Esophagus squamous epithelium (tissue), 5 donors: Measurements from ENCODE around the gene MEGF10. TPM values are rescaled to one million over a fixed set of nuclear protein-coding genes. Genes with fewer than 3 reads are reported as not detected.

Source experiments
- DNase-seq: peaks from one replicate; lab custom pipeline; 2025; lab: John Stamatoyannopoulos, UW
- H3K27ac ChIP-seq, 4 donors: fragments of 200-600 bp; sonication (generic); one replicate each; pipeline ENCODE4 v1.5.1; 2016 to 2019; ENCODE audit warnings: mild to moderate bottlenecking in 1 of 4
- H3K27me3 ChIP-seq, 4 donors: fragments of 200-600 bp; sonication (generic); 1 replicate in 3 of 4; 2 replicates in 1 of 4; pipeline versions ENCODE4 v1.5.1 to v1.6.0; 2017 to 2021; ENCODE audit warnings: antibody characterized with exemption in 1 of 4
- H3K36me3 ChIP-seq, 3 donors: fragments of 200-600 bp; sonication (generic); one replicate each; pipeline ENCODE4 v1.5.1; 2016 to 2019
- H3K4me1 ChIP-seq, 3 donors: fragments of 200-600 bp; sonication (generic); one replicate each; pipeline ENCODE4 v1.5.1; 2017 to 2019
- H3K4me3 ChIP-seq, 4 donors: fragments of 200-600 bp; sonication (generic); 1 replicate in 3 of 4; 2 replicates in 1 of 4; pipeline ENCODE4 v1.5.1; 2016 to 2019; ENCODE audit warnings: mild to moderate bottlenecking in 2 of 4, moderate library complexity in 1 of 4
- H3K9me3 ChIP-seq, 3 donors: fragments of 200-600 bp; sonication (generic); one replicate each; pipeline ENCODE4 v1.5.1; 2016 to 2019
- POLR2A ChIP-seq, 4 donors: fragments of 450-650 bp; IDR thresholded peaks; one replicate each; pipeline ENCODE4 v1.6.1; 2017; ENCODE audit warnings: antibody characterized with exemption in 4 of 4, mild to moderate bottlenecking in 4 of 4, moderate library complexity in 3 of 4
- WGBS, 2 donors: methylation state at CpG; one replicate each; pipeline ENCODE4 v1.1.5; 2018; 5-methylcytosine and 5-hydroxymethylcytosine counted together
- intact Hi-C: fragments of 100-400 bp; cut with DNase I; formaldehyde crosslinking; loops from one replicate; pipeline ENCODE4 v1.15.0; 2022
- total RNA-seq, 4 donors: library from RNA; depleted of rRNA; stranded (reverse); fragments of >200 nt; gene quantifications; one replicate each; pipeline ENCODE4 v1.1.0, GENCODE V29; 2016
- TF ChIP-seq, protein P1 (sequence below), 6 experiments: fragments of 450-650 bp in 4 of 6; fragments of 200-600 bp in 2 of 6; sonication (generic) in 2 of 6; IDR thresholded peaks; one replicate each; pipeline ENCODE4 v1.5.1; 2016 to 2019; ENCODE audit warnings: antibody characterized with exemption in 6 of 6, mild to moderate bottlenecking in 4 of 6, moderate library complexity in 4 of 6
- donor health status: DM: yes; HTN: yes; CAD: no.

MEGF10 gene
- total RNA-seq, 4 donors from 2014 or later, result 1.1 TPM; not detected in 3

DNA sequence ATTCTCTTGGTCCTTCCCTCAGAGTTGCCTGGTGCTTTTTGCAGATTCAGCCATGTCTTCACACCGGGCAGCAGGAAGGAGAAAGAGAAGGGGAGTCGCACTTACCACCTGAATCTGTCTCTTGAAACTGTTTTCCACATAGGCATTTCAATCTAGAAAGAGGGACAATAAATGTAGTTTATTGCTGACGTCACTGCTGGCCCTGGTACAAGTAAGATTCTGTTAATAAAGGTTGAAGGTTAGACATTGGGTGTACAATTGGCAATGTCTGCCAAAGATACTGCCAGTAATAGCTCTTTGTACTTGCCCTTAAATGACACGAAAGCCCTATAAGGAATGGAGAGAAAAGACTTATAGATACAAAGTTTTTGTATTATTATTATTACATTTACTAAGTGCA is 72.8 kb downstream of the MEGF10 start:
- Histone ChIP-seq H3K36me3 (no peaks in the 10 kb centered on the region), H3K27me3 (no peaks in the 10 kb centered on the region), H3K9me3 (no peaks in the 10 kb centered on the region), H3K4me1 (peaks cover 0 to 9% (median 4%) of the 10 kb centered on the region in 3 donors), H3K27ac (no peak overlapping the region), H3K4me3 (no peak overlapping the region)
- intact Hi-C loops, result no loop called here
- DNase-seq, result no peak
- TF ChIP-seq, protein P1, sequence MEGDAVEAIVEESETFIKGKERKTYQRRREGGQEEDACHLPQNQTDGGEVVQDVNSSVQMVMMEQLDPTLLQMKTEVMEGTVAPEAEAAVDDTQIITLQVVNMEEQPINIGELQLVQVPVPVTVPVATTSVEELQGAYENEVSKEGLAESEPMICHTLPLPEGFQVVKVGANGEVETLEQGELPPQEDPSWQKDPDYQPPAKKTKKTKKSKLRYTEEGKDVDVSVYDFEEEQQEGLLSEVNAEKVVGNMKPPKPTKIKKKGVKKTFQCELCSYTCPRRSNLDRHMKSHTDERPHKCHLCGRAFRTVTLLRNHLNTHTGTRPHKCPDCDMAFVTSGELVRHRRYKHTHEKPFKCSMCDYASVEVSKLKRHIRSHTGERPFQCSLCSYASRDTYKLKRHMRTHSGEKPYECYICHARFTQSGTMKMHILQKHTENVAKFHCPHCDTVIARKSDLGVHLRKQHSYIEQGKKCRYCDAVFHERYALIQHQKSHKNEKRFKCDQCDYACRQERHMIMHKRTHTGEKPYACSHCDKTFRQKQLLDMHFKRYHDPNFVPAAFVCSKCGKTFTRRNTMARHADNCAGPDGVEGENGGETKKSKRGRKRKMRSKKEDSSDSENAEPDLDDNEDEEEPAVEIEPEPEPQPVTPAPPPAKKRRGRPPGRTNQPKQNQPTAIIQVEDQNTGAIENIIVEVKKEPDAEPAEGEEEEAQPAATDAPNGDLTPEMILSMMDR (IDR thresholded peaks at IDR 0.05), result no peak
- TF ChIP-seq POLR2A (IDR thresholded peaks at IDR 0.05), result no peak
- 84 to 87% methylated on average over 4 of the region's 4 CpGs for WGBS, 2 donors

DNA sequence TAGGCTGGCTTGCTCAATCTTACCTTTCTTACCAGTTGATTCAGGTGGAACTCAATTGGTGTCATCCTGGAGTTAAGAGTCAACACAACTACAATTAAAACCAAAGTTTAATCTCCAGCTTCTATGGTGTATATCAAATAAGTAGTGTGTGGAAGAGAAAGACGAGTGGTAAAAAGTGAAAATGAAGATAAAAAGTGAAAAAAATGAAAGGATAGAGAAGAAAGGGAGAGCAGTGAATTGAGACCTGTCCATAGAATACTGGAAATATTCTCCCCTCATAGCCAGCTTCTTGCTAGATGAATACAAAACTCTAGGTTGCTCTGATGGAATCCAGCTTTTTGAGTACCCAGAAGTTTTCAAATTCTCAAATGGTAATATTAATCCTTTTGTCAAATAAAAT is 76.4 kb downstream of the MEGF10 start:
- 67 to 78% methylated on average over 1 of the region's 1 CpG for WGBS, 2 donors
- no peak for TF ChIP-seq POLR2A (IDR thresholded peaks at IDR 0.05)
- TF ChIP-seq, protein P1 (IDR thresholded peaks at IDR 0.05), result no peak
- H3K9me3 ChIP-seq, result no peaks in the 10 kb centered on the region

DNA sequence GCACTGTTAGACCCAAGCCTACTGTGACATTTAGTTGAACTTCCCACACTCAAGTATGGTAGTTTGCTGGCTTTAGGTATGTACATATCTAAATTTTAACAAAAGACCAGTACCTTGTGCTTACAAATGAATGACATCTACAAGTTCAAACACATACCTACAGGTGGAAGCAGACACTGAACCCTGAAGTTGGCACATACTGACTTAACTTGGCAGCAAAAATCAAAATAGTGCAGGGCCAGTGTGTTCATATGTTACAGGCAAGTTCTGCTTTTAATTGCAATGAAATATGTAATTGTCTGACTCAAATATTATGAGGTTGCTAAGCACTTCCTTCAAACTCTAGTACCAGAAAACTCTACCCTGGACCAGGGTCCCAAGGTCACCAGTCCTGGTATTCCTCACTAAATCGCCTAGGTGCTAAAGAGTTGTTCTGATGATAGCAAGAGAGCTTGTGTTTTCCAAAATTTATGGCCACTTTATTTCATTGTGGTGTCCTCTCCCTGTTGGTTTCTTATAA is 77.4 kb downstream of the MEGF10 start:
- H3K27me3 ChIP-seq, result no peaks in the 10 kb centered on the region
- intact Hi-C loops, result no loop called here
- H3K9me3 ChIP-seq, result no peaks in the 10 kb centered on the region
- H3K4me3 ChIP-seq, result no peak overlapping the region
- H3K27ac ChIP-seq, result no peak overlapping the region
- H3K36me3 ChIP-seq, result no peaks in the 10 kb centered on the region
- TF ChIP-seq, protein P1 (IDR thresholded peaks at IDR 0.05), result no peak
- no peak for TF ChIP-seq POLR2A (IDR thresholded peaks at IDR 0.05)
- no peak for DNase-seq
- 31 to 38% methylated on average over 1 of the region's 1 CpG for WGBS, 2 donors
- peaks cover 0 to 10% (median 4%) of the 10 kb centered on the region in 3 donors for H3K4me1 ChIP-seq

More for the DNA sequence above, 76.4 kb downstream of the MEGF10 start:
- Histone ChIP-seq H3K4me1 (peaks cover 0 to 10% (median 4%) of the 10 kb centered on the region in 3 donors), H3K27me3 (no peaks in the 10 kb centered on the region), H3K36me3 (no peaks in the 10 kb centered on the region), H3K4me3 (no peak overlapping the region), H3K27ac (no peak overlapping the region)
- intact Hi-C loops, result no loop called here
- no peak for DNase-seq

DNA sequence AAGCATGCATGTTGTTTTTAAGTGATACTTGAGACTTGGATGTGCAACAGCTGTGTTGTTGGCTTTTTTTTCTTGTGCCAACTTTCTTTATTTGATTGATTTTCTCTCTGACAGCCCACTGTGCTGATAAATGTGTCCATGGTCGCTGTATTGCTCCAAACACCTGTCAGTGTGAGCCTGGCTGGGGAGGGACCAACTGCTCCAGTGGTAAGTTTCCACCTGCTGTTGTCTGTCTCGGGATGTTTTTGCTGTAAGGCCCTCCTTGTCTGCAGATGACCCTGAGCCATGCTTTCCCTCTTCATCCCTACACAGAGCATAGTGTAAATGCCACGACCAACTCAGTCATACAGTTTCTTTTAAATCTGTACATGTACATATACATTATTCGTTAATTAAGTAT is 79.2 kb downstream of the MEGF10 start:
- TF ChIP-seq, protein P1 (IDR thresholded peaks at IDR 0.05), result no peak
- no peak for TF ChIP-seq POLR2A (IDR thresholded peaks at IDR 0.05)
- H3K27ac ChIP-seq, result no peak overlapping the region
- WGBS, 2 donors, result 45 to 64% methylated on average over 4 of the region's 4 CpGs
- no peak for DNase-seq
- no peaks in the 10 kb centered on the region for H3K9me3 ChIP-seq
- intact Hi-C loops, result no loop called here
- peaks cover 0 to 7% (median 0%) of the 10 kb centered on the region in 4 donors for H3K27me3 ChIP-seq
- no peaks in the 10 kb centered on the region for H3K36me3 ChIP-seq
- peaks cover 0 to 10% (median 4%) of the 10 kb centered on the region in 3 donors for H3K4me1 ChIP-seq
- H3K4me3 ChIP-seq, result no peak overlapping the region

DNA sequence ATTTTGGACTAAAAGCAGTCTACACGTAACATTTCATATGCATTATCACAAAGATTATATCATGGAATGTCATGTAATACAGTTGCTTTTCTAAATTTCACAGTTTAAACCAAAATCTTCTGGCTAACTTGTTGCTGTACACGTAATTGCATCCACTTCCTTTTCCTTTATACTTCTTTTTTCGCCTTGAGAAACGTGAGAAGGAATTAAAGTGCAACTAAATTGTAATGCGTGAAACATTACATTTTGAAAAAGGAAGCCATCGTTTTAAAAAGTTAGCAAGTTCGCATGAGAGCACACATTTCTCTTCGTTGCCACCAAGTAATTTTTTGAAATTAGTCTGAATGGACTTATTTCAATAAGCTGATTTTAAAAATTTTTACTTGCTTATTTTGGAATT is 80.0 kb downstream of the MEGF10 start:
- peaks cover 0 to 10% (median 4%) of the 10 kb centered on the region in 3 donors for H3K4me1 ChIP-seq
- H3K4me3 ChIP-seq, result no peak overlapping the region
- H3K27ac ChIP-seq, result no peak overlapping the region
- H3K9me3 ChIP-seq, result no peaks in the 10 kb centered on the region
- intact Hi-C loops, result no loop called here
- H3K36me3 ChIP-seq, result no peaks in the 10 kb centered on the region
- H3K27me3 ChIP-seq, result peaks cover 0 to 7% (median 0%) of the 10 kb centered on the region in 4 donors
- WGBS, 2 donors, result 68% methylated on average over 8 of the region's 8 CpGs
- DNase-seq, result no peak
- no peak for TF ChIP-seq POLR2A (IDR thresholded peaks at IDR 0.05)
- TF ChIP-seq, protein P1 (IDR thresholded peaks at IDR 0.05), result no peak
